Measurements from ENCODE around the gene SLC23A3. TPM values are rescaled to one million over a fixed set of nuclear protein-coding genes. Genes with fewer than 3 reads are reported as not detected.
A peak's percentile ranks its signal among the peaks of the same experiment; 100 is the strongest.

SLC23A3 gene
- total and polyA plus RNA-seq, 2 donors, result 0.47 to 2.6 TPM

GRCh38 chr2:219172231-219173154 lies 2.7 kb upstream of the SLC23A3 start:
- DNase-seq (ENCODE audit: low read depth in 6 of 9, low spot score in 9 of 9), result no peak
- WGBS, result 92% methylated on average over 16 of the region's 16 CpGs
- Histone ChIP-seq H3K4me3 (ENCODE audit: low read length in 2 of 2) (no peak overlapping the region), H3K36me3 (ENCODE audit: control insufficient read depth in 2 of 2, insufficient read depth in 2 of 2, low read length in 1 of 2) (peaks cover 35 to 40% of the 10 kb centered on the region in 2 donors), H3K9me3 (ENCODE audit: control insufficient read depth in 2 of 2, insufficient read depth in 1 of 2, low read length in 1 of 2) (no peaks in the 10 kb centered on the region), H3K4me1 (ENCODE audit: control insufficient read depth in 2 of 2, insufficient read depth in 2 of 2, low read length in 2 of 2) (peaks cover 10 to 17% of the 10 kb centered on the region in 2 donors), H3K27me3 (ENCODE audit: control insufficient read depth in 2 of 2, insufficient read depth in 1 of 2, low read length in 1 of 2) (no peaks in the 10 kb centered on the region), H3K27ac (ENCODE audit: low read depth in 1 of 2, low read length in 1 of 2) (no peak overlapping the region)

GRCh38 chr2:219171231-219171651 lies 1.4 kb upstream of the SLC23A3 start:
- peaks cover 10 to 14% of the 10 kb centered on the region in 2 donors for H3K4me1 ChIP-seq (ENCODE audit: control insufficient read depth in 2 of 2, insufficient read depth in 2 of 2, low read length in 2 of 2)
- H3K4me3 ChIP-seq (ENCODE audit: low read length in 2 of 2), result no peak overlapping the region
- peaks cover 35 to 40% of the 10 kb centered on the region in 2 donors for H3K36me3 ChIP-seq (ENCODE audit: control insufficient read depth in 2 of 2, insufficient read depth in 2 of 2, low read length in 1 of 2)
- peak in 4 of 9 donors; percentile 29 to 64 (median 38) for DNase-seq (ENCODE audit: low read depth in 6 of 9, low spot score in 9 of 9)
- H3K9me3 ChIP-seq (ENCODE audit: control insufficient read depth in 2 of 2, insufficient read depth in 1 of 2, low read length in 1 of 2), result no peaks in the 10 kb centered on the region
- no peaks in the 10 kb centered on the region for H3K27me3 ChIP-seq (ENCODE audit: control insufficient read depth in 2 of 2, insufficient read depth in 1 of 2, low read length in 1 of 2)
- 84% methylated on average over 6 of the region's 6 CpGs for WGBS
- no peak overlapping the region for H3K27ac ChIP-seq (ENCODE audit: low read depth in 1 of 2, low read length in 1 of 2)

GRCh38 chr2:219168932-219169331 lies 897 bp downstream of the SLC23A3 start:
- no peak for DNase-seq (ENCODE audit: low read depth in 6 of 9, low spot score in 9 of 9)
- H3K27me3 ChIP-seq (ENCODE audit: control insufficient read depth in 2 of 2, insufficient read depth in 1 of 2, low read length in 1 of 2), result no peaks in the 10 kb centered on the region
- no peak overlapping the region for H3K27ac ChIP-seq (ENCODE audit: low read depth in 1 of 2, low read length in 1 of 2)
- H3K4me1 ChIP-seq (ENCODE audit: control insufficient read depth in 2 of 2, insufficient read depth in 2 of 2, low read length in 2 of 2), result no peaks in the 10 kb centered on the region
- no peaks in the 10 kb centered on the region for H3K9me3 ChIP-seq (ENCODE audit: control insufficient read depth in 2 of 2, insufficient read depth in 1 of 2, low read length in 1 of 2)
- no peak overlapping the region for H3K4me3 ChIP-seq (ENCODE audit: low read length in 2 of 2)
- peaks cover 23 to 28% of the 10 kb centered on the region in 2 donors for H3K36me3 ChIP-seq (ENCODE audit: control insufficient read depth in 2 of 2, insufficient read depth in 2 of 2, low read length in 1 of 2)

GRCh38 chr2:219168526-219168925 lies 1.3 kb downstream of the SLC23A3 start:
- Histone ChIP-seq H3K9me3 (ENCODE audit: control insufficient read depth in 2 of 2, insufficient read depth in 1 of 2, low read length in 1 of 2) (no peaks in the 10 kb centered on the region), H3K4me3 (ENCODE audit: low read length in 2 of 2) (no peak overlapping the region), H3K4me1 (ENCODE audit: control insufficient read depth in 2 of 2, insufficient read depth in 2 of 2, low read length in 2 of 2) (no peaks in the 10 kb centered on the region), H3K27ac (ENCODE audit: low read depth in 1 of 2, low read length in 1 of 2) (no peak overlapping the region), H3K27me3 (ENCODE audit: control insufficient read depth in 2 of 2, insufficient read depth in 1 of 2, low read length in 1 of 2) (no peaks in the 10 kb centered on the region), H3K36me3 (ENCODE audit: control insufficient read depth in 2 of 2, insufficient read depth in 2 of 2, low read length in 1 of 2) (peaks cover 21 to 24% of the 10 kb centered on the region in 2 donors)
- WGBS, result 57% methylated on average over 6 of the region's 6 CpGs
- DNase-seq (ENCODE audit: low read depth in 6 of 9, low spot score in 9 of 9), result no peak

- H3K36me3 ChIP-seq (ENCODE audit: control insufficient read depth in 2 of 2, insufficient read depth in 2 of 2, low read length in 1 of 2), result peaks cover 16 to 19% of the 10 kb centered on the region in 2 donors
- no peak overlapping the region for H3K27ac ChIP-seq (ENCODE audit: low read depth in 1 of 2, low read length in 1 of 2)
- 92% methylated on average over 5 of the region's 5 CpGs for WGBS
- no peak overlapping the region for H3K4me3 ChIP-seq (ENCODE audit: low read length in 2 of 2)
- DNase-seq (ENCODE audit: low read depth in 6 of 9, low spot score in 9 of 9), result no peak
- H3K4me1 ChIP-seq (ENCODE audit: control insufficient read depth in 2 of 2, insufficient read depth in 2 of 2, low read length in 2 of 2), result no peaks in the 10 kb centered on the region
- no peaks in the 10 kb centered on the region for H3K9me3 ChIP-seq (ENCODE audit: control insufficient read depth in 2 of 2, insufficient read depth in 1 of 2, low read length in 1 of 2)
- no peaks in the 10 kb centered on the region for H3K27me3 ChIP-seq (ENCODE audit: control insufficient read depth in 2 of 2, insufficient read depth in 1 of 2, low read length in 1 of 2)
Observed at GRCh38 chr2:219167997-219168396, 1.8 kb downstream of the SLC23A3 start.

- Histone ChIP-seq H3K4me1 (ENCODE audit: control insufficient read depth in 2 of 2, insufficient read depth in 2 of 2, low read length in 2 of 2) (peaks cover 5% of the 10 kb centered on the region in 2 donors), H3K9me3 (ENCODE audit: control insufficient read depth in 2 of 2, insufficient read depth in 1 of 2, low read length in 1 of 2) (no peaks in the 10 kb centered on the region), H3K27ac (ENCODE audit: low read depth in 1 of 2, low read length in 1 of 2) (no peak overlapping the region), H3K4me3 (ENCODE audit: low read length in 2 of 2) (no peak overlapping the region), H3K27me3 (ENCODE audit: control insufficient read depth in 2 of 2, insufficient read depth in 1 of 2, low read length in 1 of 2) (no peaks in the 10 kb centered on the region), H3K36me3 (ENCODE audit: control insufficient read depth in 2 of 2, insufficient read depth in 2 of 2, low read length in 1 of 2) (peaks cover 0 to under 1% of the 10 kb centered on the region in 2 donors)
- no peak for DNase-seq (ENCODE audit: low read depth in 6 of 9, low spot score in 9 of 9)
- WGBS, result 96% methylated on average over 10 of the region's 10 CpGs
Observed at GRCh38 chr2:219165058-219165911, 4.5 kb downstream of the SLC23A3 start.

- Histone ChIP-seq H3K4me3 (ENCODE audit: low read length in 2 of 2) (no peak overlapping the region), H3K9me3 (ENCODE audit: control insufficient read depth in 2 of 2, insufficient read depth in 1 of 2, low read length in 1 of 2) (no peaks in the 10 kb centered on the region), H3K36me3 (ENCODE audit: control insufficient read depth in 2 of 2, insufficient read depth in 2 of 2, low read length in 1 of 2) (no peaks in the 10 kb centered on the region), H3K27ac (ENCODE audit: low read depth in 1 of 2, low read length in 1 of 2) (no peak overlapping the region), H3K4me1 (ENCODE audit: control insufficient read depth in 2 of 2, insufficient read depth in 2 of 2, low read length in 2 of 2) (peaks cover 8 to 11% of the 10 kb centered on the region in 2 donors), H3K27me3 (ENCODE audit: control insufficient read depth in 2 of 2, insufficient read depth in 1 of 2, low read length in 1 of 2) (no peaks in the 10 kb centered on the region)
- 98% methylated on average over 6 of the region's 6 CpGs for WGBS
- DNase-seq (ENCODE audit: low read depth in 6 of 9, low spot score in 9 of 9), result no peak
Observed at GRCh38 chr2:219163156-219163555, 6.7 kb downstream of the SLC23A3 start.

- Histone ChIP-seq H3K27me3 (ENCODE audit: control insufficient read depth in 2 of 2, insufficient read depth in 1 of 2, low read length in 1 of 2) (no peaks in the 10 kb centered on the region), H3K27ac (ENCODE audit: low read depth in 1 of 2, low read length in 1 of 2) (no peak overlapping the region), H3K36me3 (ENCODE audit: control insufficient read depth in 2 of 2, insufficient read depth in 2 of 2, low read length in 1 of 2) (peaks cover 8 to 12% of the 10 kb centered on the region in 2 donors), H3K4me3 (ENCODE audit: low read length in 2 of 2) (peak overlapping the region; percentile 70 to 74), H3K4me1 (ENCODE audit: control insufficient read depth in 2 of 2, insufficient read depth in 2 of 2, low read length in 2 of 2) (peaks cover 8 to 11% of the 10 kb centered on the region in 2 donors), H3K9me3 (ENCODE audit: control insufficient read depth in 2 of 2, insufficient read depth in 1 of 2, low read length in 1 of 2) (no peaks in the 10 kb centered on the region)
- DNase-seq (ENCODE audit: low read depth in 6 of 9, low spot score in 9 of 9), result no peak
- WGBS, result 80% methylated on average over 4 of the region's 4 CpGs
Observed at GRCh38 chr2:219161097-219161496, 8.7 kb downstream of the SLC23A3 start.

All from thymus (tissue), 11 donors.